ENCODE measurements around the gene MPV17L2.

The MPV17L2 gene

DNA sequence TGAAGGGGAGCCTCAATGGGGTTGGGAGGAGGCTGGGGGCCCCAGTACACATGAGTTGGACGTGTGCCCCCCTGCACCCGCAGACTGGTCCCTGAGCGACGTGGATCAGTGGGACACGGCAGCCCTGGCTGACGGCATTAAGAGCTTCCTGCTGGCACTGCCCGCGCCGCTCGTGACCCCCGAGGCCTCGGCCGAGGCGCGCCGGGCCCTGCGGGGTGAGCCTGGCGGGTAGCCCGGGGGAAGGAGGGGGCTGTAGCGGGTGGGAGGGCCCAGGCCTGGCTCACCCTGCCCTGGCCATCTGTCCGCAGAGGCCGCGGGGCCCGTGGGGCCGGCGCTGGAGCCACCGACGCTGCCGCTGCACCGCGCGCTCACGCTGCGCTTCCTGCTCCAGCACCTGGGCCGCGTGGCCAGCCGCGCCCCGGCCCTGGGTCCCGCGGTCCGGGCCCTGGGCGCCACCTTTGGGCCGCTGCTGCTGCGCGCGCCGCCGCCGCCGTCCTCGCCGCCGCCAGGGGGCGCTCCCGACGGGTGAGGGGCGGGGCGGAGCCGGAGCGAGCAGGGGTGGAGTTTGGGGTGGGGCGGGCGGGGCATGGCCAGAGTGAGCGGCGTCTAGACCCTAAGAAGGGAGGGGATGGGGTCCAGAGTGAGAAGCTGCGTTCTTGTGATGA is 31.9 kb upstream of the MPV17L2 start:
- DNase-seq, result peak; percentile 57

DNA sequence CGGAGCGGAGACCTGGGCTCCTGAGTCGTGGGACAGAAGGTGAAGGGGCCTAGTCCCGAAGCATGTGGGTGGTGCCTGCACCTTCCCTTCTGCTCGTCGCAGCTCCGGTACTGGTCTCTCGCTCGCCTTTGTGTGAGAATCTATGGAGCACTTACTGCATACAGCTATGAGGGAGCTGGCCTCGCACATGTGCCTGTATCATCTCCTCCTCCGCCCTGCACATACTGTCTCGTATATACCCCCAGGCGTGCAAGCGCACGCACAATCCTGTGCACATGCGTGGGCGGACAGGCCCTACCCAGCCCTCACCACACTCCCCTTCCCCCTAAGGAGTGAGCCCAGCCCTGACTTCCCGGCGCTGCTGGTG is 31.4 kb upstream of the MPV17L2 start:
- no peak for DNase-seq

DNA sequence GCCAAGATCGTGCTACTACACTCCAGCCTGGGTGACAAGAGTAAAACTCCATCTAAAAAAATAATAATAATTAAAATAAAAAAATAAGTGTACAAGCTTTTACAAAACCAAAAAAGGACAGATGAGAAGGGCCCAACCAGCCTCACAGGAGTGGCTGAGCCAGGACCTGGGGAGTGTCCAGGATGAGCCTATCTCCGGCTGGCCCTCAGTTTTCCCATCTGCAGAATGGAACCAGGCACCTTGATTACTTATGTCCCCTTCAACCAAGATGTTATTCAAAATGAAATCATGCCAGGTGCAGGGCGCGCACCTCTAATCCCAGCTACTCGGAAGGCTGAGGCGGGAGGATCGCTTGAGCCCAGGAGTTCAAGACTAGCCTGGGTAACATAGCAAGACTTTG is 28.9 kb upstream of the MPV17L2 start:
- DNase-seq, result no peak

DNA sequence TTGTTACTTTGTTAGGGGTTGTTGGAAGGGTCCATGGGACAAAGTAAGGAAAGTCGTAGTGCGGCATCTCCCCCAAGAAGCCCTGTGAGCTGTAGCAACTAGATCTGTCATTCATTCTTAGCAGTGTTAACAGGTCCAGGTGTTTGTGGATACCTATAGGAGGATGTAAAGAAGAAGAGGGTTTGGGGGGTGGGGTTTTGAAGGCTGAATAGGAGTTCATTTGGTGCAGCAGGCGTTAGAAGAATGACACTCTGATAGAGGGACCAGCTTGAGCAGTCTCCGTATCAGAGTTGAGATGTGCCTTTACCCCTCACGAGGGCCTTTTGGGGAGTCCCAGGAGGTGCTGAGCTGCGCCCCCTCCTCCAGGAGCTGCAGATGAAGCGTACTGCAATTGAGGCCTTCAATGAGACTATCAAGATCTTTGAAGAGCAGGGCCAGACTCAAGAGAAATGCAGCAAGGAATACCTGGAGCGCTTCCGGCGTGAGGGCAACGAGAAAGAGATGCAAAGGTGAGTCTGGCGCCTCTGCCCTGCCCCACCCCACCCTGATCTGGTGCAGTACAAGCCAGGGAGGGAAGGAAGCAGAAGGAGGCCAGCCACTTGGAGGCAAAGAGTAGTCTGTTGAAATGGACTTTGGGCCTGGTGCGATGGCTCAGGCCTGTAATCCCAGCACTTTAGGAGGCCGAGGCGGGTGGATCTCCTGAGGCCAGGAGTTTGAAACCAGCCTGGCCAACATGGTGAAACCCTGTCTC is 27.0 kb upstream of the MPV17L2 start:
- DNase-seq, result no peak

DNA sequence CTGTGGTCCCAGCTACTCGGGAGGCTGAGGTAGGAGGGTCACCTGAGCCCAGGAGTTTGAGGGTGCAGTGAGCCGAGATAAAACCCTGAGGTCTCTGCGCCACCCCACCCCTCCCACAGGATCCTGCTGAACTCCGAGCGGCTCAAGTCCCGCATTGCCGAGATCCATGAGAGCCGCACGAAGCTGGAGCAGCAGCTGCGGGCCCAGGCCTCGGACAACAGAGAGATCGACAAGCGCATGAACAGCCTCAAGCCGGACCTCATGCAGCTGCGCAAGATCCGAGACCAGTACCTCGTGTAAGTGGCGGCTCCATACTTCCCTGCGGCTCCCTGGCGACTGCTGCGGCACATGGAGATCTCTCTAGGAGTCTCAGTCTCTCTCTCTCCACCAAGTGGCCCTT is 26.0 kb upstream of the MPV17L2 start:
- no peak for DNase-seq

DNA sequence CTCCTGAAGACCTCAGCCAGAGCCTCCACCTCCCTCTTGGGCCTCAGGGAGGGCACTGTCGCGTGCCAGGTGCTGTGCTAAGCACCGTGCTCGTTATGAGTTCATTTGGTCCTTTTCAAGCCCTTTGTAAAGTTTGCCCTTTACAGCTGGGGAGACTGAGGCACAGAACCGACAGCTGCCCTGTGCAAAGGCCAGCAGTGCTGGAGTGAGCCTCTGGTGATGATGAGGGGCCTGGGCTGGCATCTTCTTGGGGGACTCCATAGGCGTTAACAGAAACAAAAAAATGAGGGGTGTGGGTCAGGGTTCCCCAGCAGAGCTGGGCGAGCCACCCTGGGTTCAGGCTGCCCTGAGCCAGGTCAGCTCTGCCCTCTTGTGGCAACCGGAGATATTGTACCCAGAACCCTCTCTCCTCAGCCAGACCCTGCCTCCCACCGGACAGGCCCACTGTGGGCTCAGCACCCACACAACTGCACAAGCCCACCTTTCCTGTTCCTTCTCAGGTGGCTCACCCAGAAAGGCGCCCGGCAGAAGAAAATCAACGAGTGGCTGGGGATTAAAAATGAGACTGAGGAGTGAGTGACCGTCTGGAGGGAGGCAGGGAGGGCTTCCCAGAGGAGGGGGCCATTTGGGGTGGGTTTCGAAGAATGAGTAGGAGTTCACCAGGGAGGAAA is 24.9 kb upstream of the MPV17L2 start:
- peak; percentile 39 for DNase-seq

DNA sequence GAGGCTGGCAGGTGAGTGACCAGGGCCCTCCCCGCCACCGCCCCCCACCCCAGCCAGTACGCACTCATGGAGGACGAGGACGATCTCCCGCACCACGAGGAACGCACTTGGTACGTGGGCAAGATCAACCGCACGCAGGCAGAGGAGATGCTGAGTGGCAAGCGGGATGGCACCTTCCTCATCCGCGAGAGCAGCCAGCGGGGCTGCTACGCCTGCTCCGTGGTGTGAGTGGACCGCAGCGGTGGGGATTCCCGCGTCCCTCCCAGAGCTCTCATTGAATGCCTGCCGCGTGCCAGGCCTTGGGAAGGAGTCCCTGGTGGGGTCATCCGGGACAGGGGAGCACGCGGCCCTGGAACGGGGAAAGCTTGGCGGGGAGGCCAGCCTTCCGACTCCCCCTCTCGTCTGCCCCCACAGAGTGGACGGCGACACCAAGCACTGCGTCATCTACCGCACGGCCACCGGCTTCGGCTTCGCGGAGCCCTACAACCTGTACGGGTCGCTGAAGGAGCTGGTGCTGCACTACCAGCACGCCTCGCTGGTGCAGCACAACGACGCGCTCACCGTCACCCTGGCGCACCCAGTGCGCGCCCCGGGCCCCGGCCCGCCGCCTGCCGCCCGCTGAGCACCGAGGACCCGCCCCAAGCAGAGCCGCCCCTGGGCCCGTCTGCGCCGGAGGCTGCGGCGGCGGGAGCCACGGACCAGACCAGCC is 24.2 kb upstream of the MPV17L2 start:
- DNase-seq, result no peak

DNA sequence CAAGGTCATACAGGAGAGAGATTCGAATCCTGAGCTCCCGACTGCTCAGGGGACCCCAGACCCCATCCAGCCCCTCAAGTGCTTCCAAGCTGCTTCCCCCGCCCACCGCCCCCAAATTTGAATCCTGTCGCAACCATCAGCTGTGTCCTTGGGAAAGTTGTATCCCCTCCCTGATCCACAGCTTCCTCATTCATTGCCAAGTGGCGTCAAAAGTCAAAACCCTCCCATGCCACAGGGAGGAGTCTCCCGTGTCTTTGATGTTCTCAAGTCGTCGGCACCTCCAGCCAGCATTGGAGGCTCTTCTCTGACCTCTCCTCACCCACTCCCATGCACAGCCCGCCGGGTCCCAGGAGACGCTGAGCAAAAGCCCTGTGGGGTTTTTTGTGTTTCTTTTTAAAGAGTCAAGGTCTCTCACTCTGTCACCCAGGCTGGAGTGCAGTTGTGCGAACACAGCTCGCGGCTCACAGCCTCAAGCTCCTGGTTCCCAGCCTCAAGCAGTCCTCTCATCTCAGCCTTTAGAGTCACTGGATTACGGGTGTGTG is 22.2 kb upstream of the MPV17L2 start:
- DNase-seq, result no peak

DNA sequence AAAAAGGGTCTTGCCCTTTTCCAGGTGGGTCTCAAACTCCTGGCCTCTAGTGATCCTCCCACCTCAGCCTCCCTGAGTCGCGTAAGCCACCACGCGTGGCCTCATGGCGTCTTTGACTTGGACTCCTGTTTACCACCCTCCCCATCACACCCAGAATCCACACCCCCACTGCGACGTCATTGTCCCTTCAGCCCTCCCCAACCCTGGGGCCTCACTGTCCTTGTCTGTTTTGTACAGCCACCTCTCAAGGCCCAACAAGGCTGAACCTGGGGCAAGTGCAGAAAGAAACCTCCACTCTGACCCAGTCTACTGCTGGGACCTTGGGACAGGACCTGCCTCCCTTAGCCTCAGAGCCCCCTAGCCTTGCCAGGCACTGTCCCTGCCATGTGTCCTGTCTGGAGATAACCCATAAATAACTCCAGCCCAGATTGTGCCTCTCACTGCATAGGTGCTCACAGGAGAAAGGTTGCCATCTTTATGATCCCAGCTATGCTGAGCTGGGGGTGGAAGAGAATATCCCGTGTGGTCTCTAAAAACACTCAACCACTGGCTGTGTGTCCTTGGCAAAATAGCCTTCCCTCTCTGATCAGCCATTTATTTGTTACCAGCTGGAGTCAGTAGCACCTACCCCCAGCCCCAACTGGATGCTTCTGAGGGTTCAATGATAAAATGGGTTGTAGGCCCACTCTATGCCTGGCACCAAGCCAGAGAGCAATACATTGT is 21.3 kb upstream of the MPV17L2 start:
- no peak for DNase-seq

GRCh38 chr19:18172331-18173053 is 20.5 kb upstream of the MPV17L2 start:
- DNase-seq, result no peak

DNA sequence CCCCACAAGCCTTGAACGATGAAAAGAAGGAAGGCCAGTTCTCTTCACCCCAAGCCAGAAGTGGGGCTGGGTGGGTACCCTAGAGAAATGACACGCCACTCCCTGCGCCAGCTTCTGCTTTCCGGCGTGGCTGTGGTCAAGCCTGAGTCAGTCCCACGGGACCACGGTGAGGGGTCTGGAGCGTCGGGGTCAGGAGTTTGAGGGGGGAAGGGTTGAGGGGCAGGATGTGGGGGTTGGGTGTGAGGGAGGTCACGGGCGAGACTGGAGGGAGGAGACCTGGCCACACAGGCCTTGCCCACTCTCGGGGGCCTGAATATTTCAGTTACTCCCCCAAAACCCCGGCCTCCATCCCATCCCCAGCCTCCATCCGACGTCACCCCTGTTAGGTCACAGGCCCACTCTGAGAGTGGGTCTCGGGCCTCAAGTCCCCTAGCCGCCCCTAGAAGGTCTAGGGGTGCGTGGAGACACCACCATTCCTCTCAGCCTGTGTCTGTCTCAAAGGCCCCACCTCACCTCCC is 19.9 kb upstream of the MPV17L2 start:
- DNase-seq, result no peak

DNA sequence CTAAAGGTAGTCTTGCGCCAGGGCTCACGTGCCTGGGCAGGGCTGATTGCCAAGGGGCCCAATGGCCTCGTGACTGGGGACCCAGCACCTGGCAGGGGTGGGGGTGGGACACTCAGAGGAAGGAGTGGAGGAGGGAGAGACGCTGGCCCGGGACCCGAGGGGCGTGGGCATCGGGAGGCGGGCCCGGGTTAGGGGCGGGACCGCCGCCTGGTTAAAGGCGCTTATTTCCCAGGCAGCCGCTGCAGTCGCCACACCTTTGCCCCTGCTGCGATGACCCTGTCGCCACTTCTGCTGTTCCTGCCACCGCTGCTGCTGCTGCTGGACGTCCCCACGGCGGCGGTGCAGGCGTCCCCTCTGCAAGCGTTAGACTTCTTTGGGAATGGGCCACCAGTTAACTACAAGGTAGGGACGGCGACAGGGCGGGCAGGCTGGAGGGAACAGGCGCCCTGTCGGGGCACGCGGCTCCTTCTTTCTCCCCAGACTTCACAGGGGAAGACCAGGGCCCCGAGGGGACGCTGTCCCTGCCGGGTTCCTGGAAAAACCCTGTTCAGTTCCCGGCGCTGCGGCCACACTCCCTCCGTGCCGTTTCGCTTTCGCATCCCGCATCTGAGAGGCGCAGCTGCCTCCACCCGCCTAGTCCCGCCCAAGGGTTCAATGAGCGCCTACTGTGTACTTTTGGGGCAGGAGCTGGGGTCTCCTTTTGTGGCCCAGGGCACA is 19.3 kb upstream of the MPV17L2 start, which contains the start of gene IFI30:
Gene IFI30, plus strand, starts transcription at position 242 of the 717 bp plus-strand sequence. Its CDS starts 29 bp downstream, at position 271.
- DNase-seq, result peak; percentile 57

DNA sequence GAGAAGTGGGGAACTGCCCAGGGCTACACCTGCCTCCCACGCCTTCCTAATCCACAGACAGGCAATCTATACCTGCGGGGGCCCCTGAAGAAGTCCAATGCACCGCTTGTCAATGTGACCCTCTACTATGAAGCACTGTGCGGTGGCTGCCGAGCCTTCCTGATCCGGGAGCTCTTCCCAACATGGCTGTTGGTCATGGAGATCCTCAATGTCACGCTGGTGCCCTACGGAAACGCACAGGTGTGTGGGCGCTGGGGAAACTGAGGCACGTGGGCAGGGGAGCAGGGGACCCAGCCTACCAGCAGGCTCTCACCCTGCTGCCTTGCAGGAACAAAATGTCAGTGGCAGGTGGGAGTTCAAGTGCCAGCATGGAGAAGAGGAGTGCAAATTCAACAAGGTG is 18.0 kb upstream of the MPV17L2 start:
- no peak for DNase-seq

- DNase-seq, result no peak
Observed at GRCh38 chr19:18176367-18177310, 16.4 kb upstream of the MPV17L2 start.

DNA sequence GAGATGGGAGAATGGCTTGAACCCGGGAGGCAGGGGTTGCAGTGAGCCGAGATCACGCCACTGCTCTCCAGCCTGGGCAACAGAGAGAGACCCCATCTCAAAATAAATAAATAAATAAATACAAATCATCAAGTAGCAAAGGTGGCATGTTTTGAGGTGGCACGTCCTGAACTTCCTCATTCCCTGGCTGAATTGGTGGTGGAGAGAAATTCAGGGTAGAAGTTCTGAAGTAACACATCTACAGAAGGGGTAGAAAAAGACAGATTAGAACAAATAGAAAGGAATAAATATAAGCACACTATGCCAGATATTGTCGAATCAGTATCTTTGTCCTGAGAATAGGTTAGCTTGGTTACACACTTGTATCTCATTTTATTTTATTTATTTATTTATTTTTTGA is 13.1 kb upstream of the MPV17L2 start:
- no peak for DNase-seq

- DNase-seq, result no peak
Observed at GRCh38 chr19:18183529-18183928, 9.5 kb upstream of the MPV17L2 start.

GRCh38 chr19:18185538-18185937 is 7.5 kb upstream of the MPV17L2 start:
- no peak for DNase-seq

GRCh38 chr19:18190278-18190677 is 2.7 kb upstream of the MPV17L2 start:
- DNase-seq, result no peak

- DNase-seq, result no peak
Observed at GRCh38 chr19:18191640-18192062, 1.4 kb upstream of the MPV17L2 start.

Data from NK-92 treated with Interleukin-12 subunit alpha and Interleukin-12 subunit beta, amount 100 ng/mL, for 24 hours (cell line).